OCI-LY7 (cell line): ENCODE measurements around the gene OSGIN1. TPM values are rescaled to one million over a fixed set of nuclear protein-coding genes. Genes with fewer than 3 reads are reported as not detected.

Source experiments
- BruUV-seq: library from RNA; stranded (reverse); fragments of 400-500 nt; replicated peaks from 2 replicates; lab custom pipeline; 2021; lab: Mats Ljungman, UMichigan
- CTCF ChIA-PET: fragments of 300-600 bp; sonication (Branson Sonifier 250); formaldehyde crosslinking; loops from one replicate; lab custom pipeline; 2022; ENCODE audit warnings: antibody characterized with exemption; ENCODE audit not compliant: unreplicated experiment; lab: Charles Lee
- POLR2A ChIA-PET: fragments of 300-600 bp; sonication (Branson Sonifier 250); formaldehyde crosslinking; loops from one replicate; lab custom pipeline; 2022; ENCODE audit warnings: antibody characterized with exemption; lab: Charles Lee
- DNase-seq: peaks from one replicate; pipeline ENCODE4 v3.0.0-alpha.2; 2015; ENCODE audit warnings: low spot score
- H2AFZ ChIP-seq: fragments of 200-600 bp; sonication (generic), shearing (Covaris generic); 2 replicates; pipeline ENCODE4 v1.6.1; 2014; ENCODE audit warnings: mild to moderate bottlenecking, antibody characterized with exemption, low read length, moderate library complexity
- H3K27ac ChIP-seq: fragments of 200-600 bp; sonication (generic); 2 replicates; pipeline ENCODE4 v1.5.1; 2014; ENCODE audit warnings: mixed run types, low read depth, mild to moderate bottlenecking, moderate library complexity, low read length, inconsistent platforms; ENCODE audit not compliant: poor library complexity, severe bottlenecking
- H3K36me3 ChIP-seq: fragments of 200-600 bp; sonication (generic); 2 replicates; pipeline ENCODE4 v1.6.1; 2014; ENCODE audit warnings: mild to moderate bottlenecking, antibody characterized with exemption, low read length, moderate library complexity, mixed read lengths; ENCODE audit not compliant: insufficient read depth
- H3K4me1 ChIP-seq: fragments of 200-600 bp; sonication (generic); 2 replicates; pipeline ENCODE4 v1.5.1; 2014; ENCODE audit warnings: mild to moderate bottlenecking, low read length; ENCODE audit not compliant: insufficient read depth, poor library complexity, severe bottlenecking
- H3K4me2 ChIP-seq: fragments of 200-600 bp; sonication (generic); 2 replicates; pipeline ENCODE4 v1.6.1; 2014; ENCODE audit warnings: mild to moderate bottlenecking, low read length
- H3K4me3 ChIP-seq: fragments of 200-600 bp; sonication (generic); 2 replicates; pipeline ENCODE4 v1.5.1; 2014; ENCODE audit warnings: mild to moderate bottlenecking, low read depth, low read length; ENCODE audit not compliant: poor library complexity, severe bottlenecking
- H3K79me2 ChIP-seq: fragments of 200-600 bp; sonication (generic); 2 replicates; pipeline ENCODE4 v1.6.1; 2016; ENCODE audit warnings: low read depth, mild to moderate bottlenecking, low read length, moderate library complexity, mixed read lengths; ENCODE audit not compliant: insufficient read depth
- H3K9me2 ChIP-seq: fragments of 200-600 bp; sonication (generic); 2 replicates; pipeline ENCODE4 v1.6.1; 2016; ENCODE audit warnings: mild to moderate bottlenecking, low read length, mixed read lengths; ENCODE audit not compliant: insufficient read depth
- H3K9me3 ChIP-seq: fragments of 200-600 bp; sonication (generic); 2 replicates; pipeline ENCODE4 v1.6.1; 2014; ENCODE audit warnings: mild to moderate bottlenecking, mixed run types, low read length, mixed read lengths
- H4K20me1 ChIP-seq: fragments of 200-600 bp; sonication (generic); 2 replicates; pipeline ENCODE4 v1.6.1; 2014; ENCODE audit warnings: mild to moderate bottlenecking, antibody characterized with exemption, low read length, moderate library complexity, mixed read lengths; ENCODE audit not compliant: insufficient read depth
- CTCF ChIP-seq: fragments of 200-600 bp; sonication (generic); conservative IDR thresholded peaks from 2 replicates; pipeline ENCODE4 v1.5.1; 2014; ENCODE audit warnings: mild to moderate bottlenecking, antibody characterized with exemption, low read length, moderate library complexity, mixed read lengths
- EZH2phosphoT487 ChIP-seq: fragments of 200-600 bp; sonication (generic); IDR thresholded peaks from 2 replicates; pipeline ENCODE4 v1.6.1; 2018; ENCODE audit warnings: low read depth, borderline replicate concordance, mild to moderate bottlenecking, mixed run types, antibody characterized with exemption, low read length, moderate library complexity, mixed read lengths
- intact Hi-C: fragments of 100-400 bp; cut with micrococcal nuclease; formaldehyde crosslinking; loops from one replicate; pipeline ENCODE4 v1.10.0; 2022; ENCODE audit not compliant: unreplicated experiment
- total RNA-seq, 2 experiments: library from RNA; depleted of rRNA in 1 of 2; stranded (reverse); fragments of >200 nt in 1 of 2; shearing (Covaris generic) in 1 of 2; gene quantifications; 2 replicates each; pipeline ENCODE4 v1.2.3, GENCODE V29; 2014 to 2022

OSGIN1 gene
- total RNA-seq, 2 experiments from 2014 or later, result 0.28 to 1.0 TPM

- Histone ChIP-seq H3K4me2 (no peak within 1 kb of the TSS), H3K9me3 (no peaks in the 10 kb centered on the region), H4K20me1 (no peaks in the 10 kb centered on the region), H3K4me1 (no peaks in the 10 kb centered on the region), H3K36me3 (no peaks in the 10 kb centered on the region), H3K27ac (no peak within 1 kb of the TSS), H2AFZ (no peak within 1 kb of the TSS), H3K9me2 (no peaks in the 10 kb centered on the region), H3K79me2 (no peaks in the 10 kb centered on the region), H3K4me3 (no peak within 1 kb of the TSS)
- intact Hi-C loops, result no loop called here
- TF ChIP-seq EZH2phosphoT487, result no peak
- peak; percentile 60 for TF ChIP-seq CTCF
- ChIA-PET CTCF (no interaction called here), POLR2A (no interaction called here)
- DNase-seq, result peak; percentile 4
- BruUV-seq, result no TSS peak
Observed at GRCh38 chr16:83967838-83968305, 14.8 kb downstream of the OSGIN1 start, which contains the start of gene NECAB2. Gene NECAB2 (plus strand): TSS chr16:83968244. CDS start chr16:83968649, 405 bp downstream.

- Histone ChIP-seq H4K20me1 (no peaks in the 10 kb centered on the region), H2AFZ (no peak overlapping the region), H3K79me2 (no peaks in the 10 kb centered on the region), H3K4me2 (no peak overlapping the region), H3K9me2 (no peaks in the 10 kb centered on the region), H3K9me3 (no peaks in the 10 kb centered on the region), H3K4me3 (no peak overlapping the region), H3K27ac (no peak overlapping the region), H3K4me1 (no peaks in the 10 kb centered on the region), H3K36me3 (no peaks in the 10 kb centered on the region)
- TF ChIP-seq CTCF, result 0 out of 2 replicates have a peak, but pooled peaks have one; percentile 2
- TF ChIP-seq EZH2phosphoT487, result no peak
- intact Hi-C loops, result no loop called here
- no TSS peak for BruUV-seq
- ChIA-PET CTCF (no interaction called here), POLR2A (no interaction called here)
- no peak for DNase-seq
Observed at GRCh38 chr16:83968306-83968851, 15.3 kb downstream of the OSGIN1 start.

GRCh38 chr16:83968891-83969649, 16.0 kb downstream of the OSGIN1 start:
- Histone ChIP-seq H3K36me3 (no peaks in the 10 kb centered on the region), H3K9me3 (no peaks in the 10 kb centered on the region), H3K4me3 (no peak overlapping the region), H3K79me2 (no peaks in the 10 kb centered on the region), H3K4me1 (no peaks in the 10 kb centered on the region), H3K9me2 (no peaks in the 10 kb centered on the region), H4K20me1 (no peaks in the 10 kb centered on the region), H3K4me2 (no peak overlapping the region), H2AFZ (no peak overlapping the region), H3K27ac (no peak overlapping the region)
- BruUV-seq, result no TSS peak
- no peak for TF ChIP-seq EZH2phosphoT487
- TF ChIP-seq CTCF, result no peak
- CTCF ChIA-PET, result no interaction called here
- DNase-seq, result no peak
- intact Hi-C loops, result no loop called here
- POLR2A ChIA-PET, result no interaction called here
